H54 (cell line): Measurements from ENCODE around the gene ZNF827.

Source experiments
- DNase-seq: peaks from one replicate; pipeline ENCODE4 v3.0.0; 2011; ENCODE audit warnings: low spot score, mixed read lengths; ENCODE audit not compliant: insufficient read length
- FAIRE-seq: peaks from 3 replicates; lab custom pipeline; 2011; peaks lifted over from hg19 to GRCh38; lab: Jason Lieb, UNC
- POLR2A ChIP-seq: IDR thresholded peaks from 2 replicates; pipeline ENCODE4 v1.6.1; 2011; ENCODE audit warnings: low read depth, mild to moderate bottlenecking, low read length

Gene ZNF827

DNA sequence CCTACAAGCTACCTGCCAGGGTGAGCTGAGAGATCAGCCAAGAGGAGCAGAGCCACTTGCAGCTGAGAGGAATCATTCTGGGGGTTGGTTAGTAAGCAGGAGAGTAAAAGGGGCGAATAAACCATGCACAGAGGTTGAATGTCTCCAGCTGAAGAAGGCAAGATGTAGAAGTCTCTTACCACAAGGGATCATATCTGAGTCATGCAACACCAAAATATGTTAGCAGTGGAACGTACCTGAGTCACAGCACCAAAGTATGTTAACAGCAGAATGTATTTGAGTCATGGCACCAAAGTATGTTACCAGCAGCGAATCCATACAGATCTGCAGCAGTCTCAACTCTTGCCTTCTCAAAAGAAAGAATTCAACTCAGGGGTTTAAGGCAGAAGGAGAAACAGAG, 228.8 kb downstream of the ZNF827 start:
- FAIRE-seq (no peak), DNase-seq (no peak)
- no peak for TF ChIP-seq POLR2A

- DNase-seq (no peak), FAIRE-seq (no peak)
- no peak for TF ChIP-seq POLR2A
Measured at GRCh38 chr4:145709336-145709735, 229.3 kb downstream of the ZNF827 start.
